ENCODE measurements around the gene FAM222B.

DNA sequence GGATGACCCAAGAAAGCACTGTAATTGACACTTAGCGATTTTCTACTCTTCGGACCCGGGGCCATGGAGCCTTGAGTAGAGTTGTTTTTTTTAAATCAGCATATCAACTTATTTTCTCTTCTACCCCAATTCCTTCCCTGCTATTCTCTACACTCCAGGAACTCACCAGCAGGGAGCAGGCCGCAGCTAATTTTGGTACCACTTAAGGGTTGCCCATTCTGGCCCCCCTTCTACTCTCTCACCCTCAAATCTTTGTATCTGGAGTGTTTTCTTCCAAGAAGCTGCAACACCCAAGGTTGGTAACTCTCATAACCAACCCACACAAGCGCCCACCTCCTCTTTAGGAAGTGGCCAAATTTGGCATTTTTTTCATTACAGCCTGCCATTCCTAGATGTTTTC lies 6.7 kb upstream of the FAM222B start:
- TF ChIP-seq, protein P1, sequence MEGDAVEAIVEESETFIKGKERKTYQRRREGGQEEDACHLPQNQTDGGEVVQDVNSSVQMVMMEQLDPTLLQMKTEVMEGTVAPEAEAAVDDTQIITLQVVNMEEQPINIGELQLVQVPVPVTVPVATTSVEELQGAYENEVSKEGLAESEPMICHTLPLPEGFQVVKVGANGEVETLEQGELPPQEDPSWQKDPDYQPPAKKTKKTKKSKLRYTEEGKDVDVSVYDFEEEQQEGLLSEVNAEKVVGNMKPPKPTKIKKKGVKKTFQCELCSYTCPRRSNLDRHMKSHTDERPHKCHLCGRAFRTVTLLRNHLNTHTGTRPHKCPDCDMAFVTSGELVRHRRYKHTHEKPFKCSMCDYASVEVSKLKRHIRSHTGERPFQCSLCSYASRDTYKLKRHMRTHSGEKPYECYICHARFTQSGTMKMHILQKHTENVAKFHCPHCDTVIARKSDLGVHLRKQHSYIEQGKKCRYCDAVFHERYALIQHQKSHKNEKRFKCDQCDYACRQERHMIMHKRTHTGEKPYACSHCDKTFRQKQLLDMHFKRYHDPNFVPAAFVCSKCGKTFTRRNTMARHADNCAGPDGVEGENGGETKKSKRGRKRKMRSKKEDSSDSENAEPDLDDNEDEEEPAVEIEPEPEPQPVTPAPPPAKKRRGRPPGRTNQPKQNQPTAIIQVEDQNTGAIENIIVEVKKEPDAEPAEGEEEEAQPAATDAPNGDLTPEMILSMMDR (IDR thresholded peaks at IDR 0.05): no peak
- no peak for TF ChIP-seq EZH2 (IDR thresholded peaks at IDR 0.05; ENCODE audit: borderline replicate concordance, insufficient read depth, low read depth, low read length, poor library complexity, severe bottlenecking)
